Spleen (tissue), 11 donors: ENCODE results near the gene LRRC15. TPM values are rescaled to one million over a fixed set of nuclear protein-coding genes. Genes with fewer than 3 reads are reported as not detected.

ENCODE experiments used
- DNase-seq: peaks from one replicate; pipeline ENCODE4 v3.0.0-alpha.2; 2020
- H3K27ac ChIP-seq, 8 donors: fragments of 200-600 bp; sonication (generic) in 7 of 8; 1 replicate in 4 of 8; 2 replicates in 4 of 8; pipeline versions ENCODE4 v1.5.0 to v1.8.0; 2016 to 2021; ENCODE audit warnings: inconsistent platforms in 4 of 8, mild to moderate bottlenecking in 4 of 8, moderate library complexity in 1 of 8
- H3K27me3 ChIP-seq, 7 donors: fragments of 200-600 bp; sonication (generic) in 6 of 7; replicated peaks in 1 of 7; 1 replicate in 4 of 7; 2 replicates in 3 of 7; pipeline versions ENCODE4 v1.5.0 to v1.8.0; 2016 to 2021; ENCODE audit warnings: inconsistent platforms in 3 of 7, mild to moderate bottlenecking in 1 of 7
- H3K36me3 ChIP-seq, 6 donors: fragments of 200-600 bp; sonication (generic) in 5 of 6; 1 replicate in 4 of 6; 2 replicates in 2 of 6; pipeline versions ENCODE4 v1.5.0 to v1.8.0; 2016 to 2021; ENCODE audit warnings: inconsistent platforms in 2 of 6
- H3K4me1 ChIP-seq, 6 donors: fragments of 200-600 bp; sonication (generic) in 5 of 6; 1 replicate in 3 of 6; 2 replicates in 3 of 6; pipeline versions ENCODE4 v1.5.0 to v1.8.0; 2016 to 2021; ENCODE audit warnings: inconsistent platforms in 3 of 6
- H3K4me3 ChIP-seq, 8 donors: fragments of 200-600 bp; sonication (generic) in 7 of 8; 1 replicate in 4 of 8; 2 replicates in 4 of 8; pipeline versions ENCODE4 v1.5.0 to v1.8.0; 2016 to 2021; ENCODE audit warnings: inconsistent platforms in 4 of 8, mild to moderate bottlenecking in 4 of 8, moderate library complexity in 2 of 8
- H3K9me3 ChIP-seq, 8 donors: fragments of 200-600 bp; sonication (generic) in 7 of 8; 1 replicate in 4 of 8; 2 replicates in 4 of 8; pipeline versions ENCODE4 v1.5.0 to v1.8.0; 2016 to 2021; ENCODE audit warnings: inconsistent platforms in 4 of 8
- POLR2A ChIP-seq, 3 donors: fragments of 450-650 bp; IDR thresholded peaks; one replicate each; pipeline ENCODE4 v1.5.1; 2017; ENCODE audit warnings: antibody characterized with exemption in 3 of 3, mild to moderate bottlenecking in 1 of 3
- POLR2AphosphoS5 ChIP-seq, 3 donors: sonication (generic); formaldehyde crosslinking; IDR thresholded peaks; one replicate each; pipeline ENCODE4 v1.5.1; 2017; ENCODE audit warnings: antibody characterized with exemption in 3 of 3
- WGBS, 5 donors: extraction: QIAGEN DNeasy Blood & Tissue Kit in 3 of 5; methylation state at CpG; one replicate each; pipeline versions ENCODE4 v1.1.5 to v1.1.7; 2013 to 2018; 5-methylcytosine and 5-hydroxymethylcytosine counted together
- intact Hi-C: fragments of 100-400 bp; cut with DNase I; formaldehyde crosslinking; loops from one replicate; pipeline ENCODE4 v1.15.0; 2023; ENCODE audit warnings: low total_unique reads
- polyA plus RNA-seq, 3 donors: library from polyadenylated mRNA; stranded (reverse); fragments of 200-250 nt; gene quantifications; one replicate each; pipeline ENCODE4 v1.2.1, GENCODE V29; 2013
- total RNA-seq, 7 donors: library from RNA; depleted of rRNA in 3 of 7; stranded (reverse); fragments of >200 nt in 3 of 7; fragmentation: NEBNext Ultra II Directional in 4 of 7; extraction: Animal tissue kit (Norgen Biotek cat#: 25700) in 4 of 7; gene quantifications; one replicate each; pipeline versions ENCODE4 v1.1.0 to v1.2.1, GENCODE V29; 2016 to 2021
- TF ChIP-seq, protein P1 (sequence below), 11 experiments: fragments of 200-600 bp in 7 of 11; fragments of 450-650 bp in 4 of 11; sonication (generic) in 4 of 11; IDR thresholded peaks in 8 of 11; conservative IDR thresholded peaks in 3 of 11; 1 replicate in 7 of 11; 2 replicates in 4 of 11; pipeline versions ENCODE4 v1.4.0 to v1.8.0; 2016 to 2021; ENCODE audit warnings: antibody characterized with exemption in 11 of 11, inconsistent platforms in 4 of 11, mild to moderate bottlenecking in 1 of 11
- donor health status: healthy with polysubstance abuse.
- donor health status: DM: no; HTN: no; CAD: no; lungs with moderate emphysema.
- donor health status: DM: no; HTN: no; CAD: no.
- donor health status: Bipolar disorder and iron deficiency.
- donor health status: healthy.
- donor health status: DM: no; HTN: no; CAD: no.
- donor health status: DM: yes; HTN: yes; CAD: no.

LRRC15 gene
- total and polyA plus RNA-seq, 10 donors = 0.09 to 1.1 (median 0.35) TPM; not detected in 1

DNA sequence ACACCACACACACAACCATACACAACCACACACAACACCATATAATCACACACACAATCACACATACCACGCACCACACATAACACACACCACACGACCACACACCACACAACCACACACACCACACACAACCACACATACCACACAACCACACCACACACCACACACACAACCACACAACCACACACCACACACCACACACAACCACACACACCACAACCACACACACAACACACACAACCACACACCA is 42.6 kb downstream of the LRRC15 start:
- Histone ChIP-seq H3K27me3 (peaks cover 0 to 39% (median 2%) of the 10 kb centered on the region in 7 donors), H3K9me3 (no peaks in the 10 kb centered on the region), H3K4me3 (no peak overlapping the region), H3K27ac (no peak overlapping the region), H3K4me1 (peaks cover 0 to 19% (median 3%) of the 10 kb centered on the region in 6 donors), H3K36me3 (no peaks in the 10 kb centered on the region)
- TF ChIP-seq, protein P1, sequence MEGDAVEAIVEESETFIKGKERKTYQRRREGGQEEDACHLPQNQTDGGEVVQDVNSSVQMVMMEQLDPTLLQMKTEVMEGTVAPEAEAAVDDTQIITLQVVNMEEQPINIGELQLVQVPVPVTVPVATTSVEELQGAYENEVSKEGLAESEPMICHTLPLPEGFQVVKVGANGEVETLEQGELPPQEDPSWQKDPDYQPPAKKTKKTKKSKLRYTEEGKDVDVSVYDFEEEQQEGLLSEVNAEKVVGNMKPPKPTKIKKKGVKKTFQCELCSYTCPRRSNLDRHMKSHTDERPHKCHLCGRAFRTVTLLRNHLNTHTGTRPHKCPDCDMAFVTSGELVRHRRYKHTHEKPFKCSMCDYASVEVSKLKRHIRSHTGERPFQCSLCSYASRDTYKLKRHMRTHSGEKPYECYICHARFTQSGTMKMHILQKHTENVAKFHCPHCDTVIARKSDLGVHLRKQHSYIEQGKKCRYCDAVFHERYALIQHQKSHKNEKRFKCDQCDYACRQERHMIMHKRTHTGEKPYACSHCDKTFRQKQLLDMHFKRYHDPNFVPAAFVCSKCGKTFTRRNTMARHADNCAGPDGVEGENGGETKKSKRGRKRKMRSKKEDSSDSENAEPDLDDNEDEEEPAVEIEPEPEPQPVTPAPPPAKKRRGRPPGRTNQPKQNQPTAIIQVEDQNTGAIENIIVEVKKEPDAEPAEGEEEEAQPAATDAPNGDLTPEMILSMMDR (IDR thresholded peaks at IDR 0.05 in 8 of 11, conservative IDR thresholded peaks at IDR 0.05 in 3 of 11) = no peak
- TF ChIP-seq POLR2AphosphoS5 (IDR thresholded peaks at IDR 0.05) = no peak
- TF ChIP-seq POLR2A (IDR thresholded peaks at IDR 0.05) = no peak
- DNase-seq = no peak
- WGBS, 5 donors = 88 to 97% (median 90%) methylated on average over 2 of the region's 2 CpGs
- intact Hi-C loops = no loop called here

DNA sequence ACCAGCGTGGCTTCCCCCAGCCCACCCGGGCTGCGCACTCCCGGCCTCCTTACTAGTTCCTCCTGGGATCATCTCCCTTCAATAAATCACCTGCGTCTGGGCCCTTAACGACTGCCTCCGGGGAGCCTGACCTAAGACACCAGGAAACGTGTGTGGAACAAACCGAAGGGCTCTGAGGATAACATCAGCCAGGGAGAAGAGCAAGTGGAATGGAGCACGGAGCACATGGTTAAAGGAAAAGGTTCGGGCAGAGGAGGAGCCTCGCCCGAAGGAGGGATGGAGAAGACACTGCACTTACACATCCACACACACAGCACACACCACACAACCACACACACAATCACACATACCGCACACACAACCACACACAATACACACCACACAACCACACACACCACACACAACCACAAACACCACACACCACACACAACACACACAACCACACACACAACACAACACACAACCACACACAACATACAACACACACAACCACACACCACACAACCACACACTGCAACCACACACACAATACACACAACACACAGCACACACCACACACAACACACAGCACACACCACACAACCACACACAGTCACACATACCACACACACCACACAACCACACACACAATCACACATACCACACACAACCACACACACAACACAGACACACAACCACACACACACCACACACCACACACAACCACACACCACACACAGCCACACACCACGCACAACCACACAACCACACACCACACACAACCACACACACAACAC is 43.2 kb downstream of the LRRC15 start:
- peaks cover 0 to 19% (median 3%) of the 10 kb centered on the region in 6 donors for H3K4me1 ChIP-seq
- intact Hi-C loops = no loop called here
- TF ChIP-seq POLR2AphosphoS5 (IDR thresholded peaks at IDR 0.05) = no peak
- 66 to 80% (median 72%) methylated on average over 15 of the region's 15 CpGs for WGBS, 5 donors
- H3K27me3 ChIP-seq = peaks cover 0 to 39% (median 0%) of the 10 kb centered on the region in 7 donors
- no peak overlapping the region for H3K4me3 ChIP-seq
- H3K36me3 ChIP-seq = no peaks in the 10 kb centered on the region
- no peak for DNase-seq
- H3K9me3 ChIP-seq = no peaks in the 10 kb centered on the region
- H3K27ac ChIP-seq = no peak overlapping the region

DNA sequence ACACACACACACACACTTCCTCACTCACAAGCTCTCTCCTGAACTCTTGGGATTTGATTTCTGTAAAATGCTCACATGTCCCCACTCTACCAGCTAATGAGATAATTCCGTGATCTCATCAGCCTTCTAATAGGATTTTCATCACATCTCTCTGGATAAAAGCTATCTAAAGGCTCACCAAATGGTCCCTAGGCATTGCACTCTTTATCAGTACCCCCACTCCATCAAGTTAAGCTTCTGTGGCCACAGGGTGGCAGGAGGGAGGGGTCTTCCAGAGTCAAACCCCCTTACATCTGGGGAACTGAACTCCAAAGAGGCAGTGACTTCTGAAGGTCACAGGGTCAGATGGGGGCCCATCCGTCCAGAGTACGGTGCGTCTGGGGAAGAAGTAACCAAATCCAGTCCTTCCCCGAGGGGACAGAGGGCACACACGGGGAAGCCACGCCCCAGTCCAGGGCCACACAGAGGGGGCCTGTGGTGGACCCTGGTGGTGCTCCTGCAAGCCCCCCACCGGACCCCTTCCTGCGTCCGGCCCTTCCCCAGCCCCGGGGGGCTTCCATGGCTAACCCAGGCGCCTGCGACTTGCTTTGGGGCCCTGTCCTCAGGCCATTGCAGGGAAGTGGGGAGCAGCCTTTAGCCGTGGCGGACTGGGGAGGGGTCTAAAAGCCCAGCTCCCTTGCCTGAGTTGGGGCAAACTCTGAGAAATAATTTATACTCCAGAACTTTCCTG is 44.0 kb downstream of the LRRC15 start:
- no peak for DNase-seq
- Histone ChIP-seq H3K4me1 (peaks cover 0 to 19% (median 3%) of the 10 kb centered on the region in 6 donors), H3K9me3 (no peaks in the 10 kb centered on the region), H3K27me3 (peaks cover 0 to 38% (median 0%) of the 10 kb centered on the region in 7 donors), H3K27ac (no peak overlapping the region), H3K36me3 (no peaks in the 10 kb centered on the region), H3K4me3 (no peak overlapping the region)
- WGBS, 5 donors = 78 to 90% (median 83%) methylated on average over 6 to 15 of the region's 15 CpGs
- intact Hi-C loops = no loop called here
- TF ChIP-seq POLR2AphosphoS5 (IDR thresholded peaks at IDR 0.05) (no peak), POLR2A (IDR thresholded peaks at IDR 0.05) (no peak)
- TF ChIP-seq, protein P1 (IDR thresholded peaks at IDR 0.05 in 8 of 11, conservative IDR thresholded peaks at IDR 0.05 in 3 of 11) = no peak

DNA sequence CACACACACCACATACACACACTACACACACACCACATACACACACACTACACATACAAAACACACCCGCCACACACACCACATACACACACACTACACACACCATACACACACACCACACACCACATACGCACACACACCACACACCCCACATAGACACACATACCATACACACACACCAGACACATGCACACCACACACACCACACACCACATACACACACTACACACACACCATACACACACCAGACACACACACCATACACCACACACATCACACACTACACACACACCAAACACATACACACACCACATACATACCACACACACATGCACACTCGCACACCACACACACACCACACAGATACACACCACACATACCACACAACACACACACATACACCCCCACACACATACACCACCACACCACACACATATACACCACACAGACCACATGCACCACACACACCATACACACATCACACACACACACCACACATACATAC is 44.7 kb downstream of the LRRC15 start:
- no peak overlapping the region for H3K4me3 ChIP-seq
- WGBS, 5 donors = 89 to 98% (median 96%) methylated on average over 3 of the region's 3 CpGs
- H3K9me3 ChIP-seq = peaks cover 0 to 2% (median 0%) of the 10 kb centered on the region in 8 donors
- DNase-seq = no peak
- TF ChIP-seq POLR2AphosphoS5 (IDR thresholded peaks at IDR 0.05) = no peak
- no peak for TF ChIP-seq POLR2A (IDR thresholded peaks at IDR 0.05)
- TF ChIP-seq, protein P1 (IDR thresholded peaks at IDR 0.05 in 8 of 11, conservative IDR thresholded peaks at IDR 0.05 in 3 of 11) = no peak
- intact Hi-C loops = no loop called here
- peaks cover 0 to 19% (median 3%) of the 10 kb centered on the region in 6 donors for H3K4me1 ChIP-seq
- H3K27me3 ChIP-seq = peaks cover 0 to 40% (median 0%) of the 10 kb centered on the region in 7 donors
- no peaks in the 10 kb centered on the region for H3K36me3 ChIP-seq
- H3K27ac ChIP-seq = no peak overlapping the region
